ENCODE results near the gene APCDD1L.

- TF ChIP-seq EZH2 (IDR thresholded peaks at IDR 0.05; ENCODE audit: borderline replicate concordance): no peak
- no peak for TF ChIP-seq CTCF (IDR thresholded peaks at IDR 0.05; ENCODE audit: poor library complexity)
Observed at GRCh38 chr20:58431134-58431533, 84.1 kb downstream of the APCDD1L start.
